ENCODE results near the gene GNAQ.

DNA sequence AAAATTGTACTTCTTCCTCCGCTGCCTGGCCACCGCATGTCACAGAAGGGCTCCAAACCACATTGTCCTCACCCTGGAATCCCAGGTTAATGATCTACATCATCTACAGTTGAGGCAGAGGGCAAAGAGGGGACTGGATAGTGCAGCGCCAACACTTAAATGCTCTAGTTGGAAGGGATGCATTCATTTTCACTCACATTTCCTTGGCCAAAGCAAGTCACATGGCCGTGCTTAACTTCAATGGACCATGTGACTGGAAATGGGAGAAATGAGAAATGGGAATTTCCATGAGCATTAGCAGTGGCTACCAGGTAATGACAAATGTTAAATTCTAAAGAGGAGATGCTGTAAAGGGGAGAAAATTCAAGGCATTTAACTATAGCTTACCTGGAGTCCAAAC is 13.3 kb upstream of the GNAQ start:
- TF ChIP-seq SMARCE1 (IDR thresholded peaks at IDR 0.05; ENCODE audit: borderline replicate concordance) = no peak
- TF ChIP-seq REXO4 (CRISPR knock-in tag; IDR thresholded peaks at IDR 0.05; ENCODE audit: borderline replicate concordance) = no peak
- TF ChIP-seq, protein P1, sequence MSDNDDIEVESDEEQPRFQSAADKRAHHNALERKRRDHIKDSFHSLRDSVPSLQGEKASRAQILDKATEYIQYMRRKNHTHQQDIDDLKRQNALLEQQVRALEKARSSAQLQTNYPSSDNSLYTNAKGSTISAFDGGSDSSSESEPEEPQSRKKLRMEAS (IDR thresholded peaks at IDR 0.05) = no peak

Measured in HepG2 (cell line).